Measurements from ENCODE around the gene DUSP1.

GRCh38 chr5:172772112-172772906, 1.3 kb upstream of the DUSP1 start:
- peak; percentile 43; the same call in 1 of the 2 replicates for TF ChIP-seq POLR2AphosphoS5 (IDR thresholded peaks at IDR 0.05; ENCODE audit: control insufficient read depth, insufficient read depth, low read depth, low read length)
- no peak for TF ChIP-seq ZNF197 (CRISPR knock-in tag; IDR thresholded peaks at IDR 0.05; ENCODE audit: low read depth)
- TF ChIP-seq ZBTB26 (CRISPR knock-in tag; IDR thresholded peaks at IDR 0.05) = no peak
- peak; percentile 80 to 93 (median 84) for TF ChIP-seq CTCF (IDR thresholded peaks at IDR 0.05 in 2 of 3, conservative IDR thresholded peaks at IDR 0.05 in 1 of 3; ENCODE audit: insufficient read depth in 2 of 3, low read depth in 1 of 3, low read length in 3 of 3)
- peak; percentile 95; the same call in 1 of the 2 replicates for TF ChIP-seq ESRRA (IDR thresholded peaks at IDR 0.05; ENCODE audit: borderline replicate concordance, low read depth)
- TF ChIP-seq EZH2 (IDR thresholded peaks at IDR 0.05; ENCODE audit: borderline replicate concordance, low read depth, low read length) = no peak
- TF ChIP-seq TCF3 (CRISPR knock-in tag; IDR thresholded peaks at IDR 0.05) = peak; percentile 77
- TF ChIP-seq ZNF644 (tag; IDR thresholded peaks at IDR 0.05; ENCODE audit: low read depth) = peak; percentile 70; the same call in 1 of the 2 replicates
- TF ChIP-seq TCF7 (IDR thresholded peaks at IDR 0.05; ENCODE audit: borderline replicate concordance) = no peak; the same call in none of the 2 replicates
- no peak for TF ChIP-seq YBX1 (IDR thresholded peaks at IDR 0.05)
- no peak for TF ChIP-seq CHD4 (IDR thresholded peaks at IDR 0.05; ENCODE audit: insufficient read depth, insufficient replicate concordance, low read depth, low read length, poor library complexity, severe bottlenecking)
